ENCODE measurements around the gene ZC3H13.

Gene ZC3H13

DNA sequence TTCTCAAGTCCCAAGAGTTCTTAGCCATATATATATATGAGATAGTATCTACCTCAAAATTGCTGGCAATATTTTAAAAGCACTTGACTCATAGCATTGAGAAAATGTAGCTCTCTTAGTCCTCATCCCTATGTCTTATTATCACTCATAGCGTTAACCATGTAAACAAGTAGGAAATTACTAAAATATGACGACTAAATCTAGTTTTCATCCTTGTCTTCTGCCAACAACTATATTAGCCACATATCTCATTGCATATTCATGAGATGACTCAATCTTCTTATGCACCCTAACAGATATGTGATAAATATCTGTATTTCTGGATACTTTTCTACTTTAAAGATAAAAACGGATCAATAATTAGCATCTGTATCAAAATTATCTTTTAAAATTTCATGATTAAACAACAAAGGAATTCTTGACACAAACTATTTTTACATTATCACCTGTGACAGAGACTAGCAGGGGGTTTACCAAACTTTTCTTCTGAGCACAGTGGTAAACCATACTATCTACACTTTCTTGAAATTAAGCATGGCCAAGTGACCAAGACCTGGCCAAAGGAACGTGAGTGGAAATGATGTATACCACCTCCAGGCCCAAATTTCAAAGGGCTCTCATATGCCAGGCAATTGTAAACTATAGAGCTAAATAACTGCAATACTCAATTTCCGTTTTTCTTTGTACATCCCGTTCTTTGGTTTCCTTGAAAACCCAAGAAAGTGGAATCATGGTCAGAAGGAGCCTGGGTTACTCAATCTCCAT lies 45.7 kb downstream of the ZC3H13 start:
- no peak for TF ChIP-seq GATA3 (IDR thresholded peaks at IDR 0.05; ENCODE audit: low read depth, low read length)
- no peak for TF ChIP-seq GATA2 (IDR thresholded peaks at IDR 0.05; ENCODE audit: low read depth, low read length)

DNA sequence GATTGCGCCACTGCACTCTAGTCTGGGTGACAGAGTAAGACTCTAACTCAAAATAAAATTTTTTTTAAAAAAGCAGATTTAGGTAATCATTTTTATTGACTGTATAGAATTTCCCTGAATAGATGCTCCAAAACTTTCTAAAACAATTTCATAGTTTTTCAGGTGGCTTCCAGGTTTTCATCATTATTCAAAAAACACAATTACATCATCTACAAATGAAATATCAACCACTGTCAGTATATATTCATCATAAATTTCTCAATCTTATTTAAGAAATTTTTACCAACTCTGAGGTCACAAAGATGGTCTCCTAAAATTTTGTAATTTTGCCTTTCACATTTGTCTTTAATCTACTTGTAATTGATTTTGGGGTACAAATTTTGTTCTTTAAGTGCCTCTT lies 48.1 kb downstream of the ZC3H13 start:
- TF ChIP-seq GATA2 (IDR thresholded peaks at IDR 0.05; ENCODE audit: low read depth, low read length), result no peak
- no peak for TF ChIP-seq GATA3 (IDR thresholded peaks at IDR 0.05; ENCODE audit: low read depth, low read length)

- TF ChIP-seq GATA2 (IDR thresholded peaks at IDR 0.05; ENCODE audit: low read depth, low read length) (no peak), GATA3 (IDR thresholded peaks at IDR 0.05; ENCODE audit: low read depth, low read length) (no peak)
These were observed 55.9 kb downstream of the ZC3H13 start for GRCh38 chr13:45996631-45997030.

GRCh38 chr13:45995245-45995644 lies 57.3 kb downstream of the ZC3H13 start:
- TF ChIP-seq GATA3 (IDR thresholded peaks at IDR 0.05; ENCODE audit: low read depth, low read length) (no peak), GATA2 (IDR thresholded peaks at IDR 0.05; ENCODE audit: low read depth, low read length) (no peak)

DNA sequence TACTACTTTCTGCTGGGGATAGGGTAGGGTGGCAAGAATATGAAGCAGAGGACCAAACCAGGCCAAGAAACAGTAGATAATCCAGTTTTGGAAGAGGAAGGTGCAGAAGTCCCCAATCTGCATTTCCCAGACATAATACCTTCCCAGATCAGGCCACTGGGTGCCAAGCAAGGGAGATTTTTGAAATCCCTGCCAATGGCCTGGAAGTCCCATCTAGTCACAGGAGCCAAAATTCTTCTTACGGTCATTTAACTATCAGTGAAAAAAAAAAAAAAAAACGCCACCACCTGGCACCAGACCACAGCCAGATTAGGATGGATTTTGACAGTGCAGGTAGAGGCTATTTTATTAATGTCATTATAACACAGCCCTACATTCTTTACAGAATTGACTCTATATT lies 57.8 kb downstream of the ZC3H13 start:
- TF ChIP-seq GATA2 (IDR thresholded peaks at IDR 0.05; ENCODE audit: low read depth, low read length) (no peak), GATA3 (IDR thresholded peaks at IDR 0.05; ENCODE audit: low read depth, low read length) (no peak)

GRCh38 chr13:45989607-45990006 lies 62.9 kb downstream of the ZC3H13 start:
- TF ChIP-seq GATA2 (IDR thresholded peaks at IDR 0.05; ENCODE audit: low read depth, low read length) (no peak), GATA3 (IDR thresholded peaks at IDR 0.05; ENCODE audit: low read depth, low read length) (no peak)

DNA sequence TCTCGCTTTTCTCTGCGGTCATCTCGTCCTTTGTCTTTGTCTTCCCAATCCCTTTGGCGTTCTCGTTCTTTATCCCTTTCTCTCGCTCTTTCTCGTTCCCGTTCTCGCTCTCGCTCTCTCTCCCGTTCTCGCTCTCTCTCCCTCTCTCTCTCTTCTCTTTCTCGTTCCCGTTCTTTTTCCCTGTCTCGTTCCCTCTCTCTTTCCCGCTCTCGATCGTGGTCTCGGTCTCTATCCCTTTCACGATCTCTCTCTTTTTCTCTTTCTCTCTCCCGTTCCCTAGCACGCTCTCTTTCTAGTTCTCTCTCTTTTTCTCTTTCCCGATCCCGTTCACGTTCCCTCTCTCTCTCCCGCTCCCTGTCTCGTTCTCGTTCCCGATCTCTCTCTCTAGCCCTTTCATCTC lies 77.2 kb downstream of the ZC3H13 start:
- TF ChIP-seq GATA2 (IDR thresholded peaks at IDR 0.05; ENCODE audit: low read depth, low read length), result no peak
- no peak for TF ChIP-seq GATA3 (IDR thresholded peaks at IDR 0.05; ENCODE audit: low read depth, low read length)

GRCh38 chr13:45974500-45974899 lies 78.0 kb downstream of the ZC3H13 start:
- no peak for TF ChIP-seq GATA2 (IDR thresholded peaks at IDR 0.05; ENCODE audit: low read depth, low read length)
- no peak for TF ChIP-seq GATA3 (IDR thresholded peaks at IDR 0.05; ENCODE audit: low read depth, low read length)

GRCh38 chr13:45967589-45967988 lies 85.0 kb downstream of the ZC3H13 start:
- TF ChIP-seq GATA2 (IDR thresholded peaks at IDR 0.05; ENCODE audit: low read depth, low read length), result no peak
- no peak for TF ChIP-seq GATA3 (IDR thresholded peaks at IDR 0.05; ENCODE audit: low read depth, low read length)

DNA sequence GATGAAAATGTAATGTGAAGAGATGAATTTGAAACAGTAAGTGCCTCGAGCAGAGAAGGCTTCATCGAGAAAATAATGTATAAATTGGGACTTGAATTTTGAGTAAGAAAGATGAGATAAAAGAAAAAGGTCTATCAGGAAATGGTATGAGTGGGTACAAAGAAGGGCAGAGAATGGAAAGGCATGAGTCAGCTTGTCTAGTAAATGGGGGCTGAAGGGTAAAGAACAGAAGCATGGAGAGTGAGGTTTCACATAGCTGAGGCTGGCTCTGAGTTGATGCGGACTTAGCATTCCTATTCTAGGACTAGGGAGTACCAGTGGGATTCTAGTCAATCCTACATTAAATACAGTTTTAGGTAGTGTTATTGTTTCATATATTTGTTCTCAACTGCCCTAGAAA lies 85.8 kb downstream of the ZC3H13 start:
- TF ChIP-seq GATA3 (IDR thresholded peaks at IDR 0.05; ENCODE audit: low read depth, low read length) (no peak), GATA2 (IDR thresholded peaks at IDR 0.05; ENCODE audit: low read depth, low read length) (no peak)

DNA sequence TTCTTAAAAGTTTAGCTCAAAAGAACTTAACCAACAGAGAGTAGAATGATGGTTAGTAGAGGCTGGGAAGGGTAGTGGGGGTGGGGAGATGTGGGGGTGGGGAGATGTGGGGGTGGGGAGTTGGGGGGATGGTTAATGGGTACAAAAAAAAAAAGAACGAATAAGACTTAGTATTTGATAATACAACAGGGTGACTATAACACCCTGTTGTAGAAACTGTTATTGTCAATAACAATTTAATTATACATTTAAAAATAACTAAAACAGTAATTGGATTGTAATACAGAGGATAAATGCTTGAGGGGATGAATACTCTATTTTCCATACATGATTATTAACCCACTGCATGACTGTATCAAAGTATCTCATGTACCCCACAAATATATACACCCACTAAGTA lies 91.1 kb downstream of the ZC3H13 start:
- no peak for TF ChIP-seq GATA2 (IDR thresholded peaks at IDR 0.05; ENCODE audit: low read depth, low read length)
- no peak for TF ChIP-seq GATA3 (IDR thresholded peaks at IDR 0.05; ENCODE audit: low read depth, low read length)

GRCh38 chr13:45954836-45955800 lies 97.4 kb downstream of the ZC3H13 start:
- TF ChIP-seq GATA2 (IDR thresholded peaks at IDR 0.05; ENCODE audit: low read depth, low read length) (no peak), GATA3 (IDR thresholded peaks at IDR 0.05; ENCODE audit: low read depth, low read length) (no peak)

GRCh38 chr13:45953082-45953481 lies 99.5 kb downstream of the ZC3H13 start:
- TF ChIP-seq GATA2 (IDR thresholded peaks at IDR 0.05; ENCODE audit: low read depth, low read length) (no peak), GATA3 (IDR thresholded peaks at IDR 0.05; ENCODE audit: low read depth, low read length) (no peak)

DNA sequence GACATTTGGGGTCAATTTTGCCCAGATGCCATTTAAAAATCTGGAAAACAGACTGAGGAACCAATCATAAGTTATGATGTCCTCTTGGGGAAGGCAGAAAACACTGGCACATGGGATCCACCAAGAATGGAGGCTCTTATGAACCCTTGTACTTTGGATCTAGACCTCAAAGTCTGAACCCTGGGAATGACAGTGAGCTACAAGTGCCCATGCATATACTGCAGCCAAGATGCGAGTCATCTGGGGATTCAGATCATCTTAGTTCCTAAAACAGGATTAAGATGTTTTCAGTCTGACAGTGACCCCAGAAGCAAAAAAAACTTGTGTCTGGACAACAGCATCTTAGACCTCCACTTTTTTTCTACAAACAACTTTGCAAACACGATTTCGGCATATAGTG lies 100.8 kb downstream of the ZC3H13 start:
- no peak for TF ChIP-seq GATA2 (IDR thresholded peaks at IDR 0.05; ENCODE audit: low read depth, low read length)
- no peak for TF ChIP-seq GATA3 (IDR thresholded peaks at IDR 0.05; ENCODE audit: low read depth, low read length)

DNA sequence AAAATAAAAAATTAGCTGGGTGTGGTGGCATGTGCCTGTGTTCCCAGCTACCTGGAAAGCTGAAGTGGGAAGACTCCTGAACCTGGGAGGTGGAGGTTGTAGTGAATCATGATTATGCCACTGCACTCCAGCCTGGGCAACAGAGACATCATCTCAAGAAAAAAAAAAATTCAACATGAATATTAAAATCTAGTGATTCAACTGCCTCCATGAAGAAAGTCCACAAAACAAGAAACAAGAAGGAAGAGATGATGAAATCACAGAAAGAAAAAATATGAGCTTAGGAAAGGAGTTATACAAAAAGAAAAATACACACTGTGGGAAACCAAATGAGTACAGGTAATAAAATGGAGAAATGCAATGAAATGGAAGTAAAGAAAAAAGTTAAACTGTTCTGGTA lies 101.4 kb downstream of the ZC3H13 start:
- TF ChIP-seq GATA3 (IDR thresholded peaks at IDR 0.05; ENCODE audit: low read depth, low read length), result no peak
